HG02678 (cell line): ENCODE measurements around the gene KRT74.

Experiments used
- ATAC-seq: cut with Tn5 transposase; IDR thresholded peaks from one replicate; pipeline ENCODE4 v1.9.1; 2021; ENCODE audit warnings: mild to moderate bottlenecking, moderate library complexity; ENCODE audit not compliant: unreplicated experiment

KRT74 gene

DNA sequence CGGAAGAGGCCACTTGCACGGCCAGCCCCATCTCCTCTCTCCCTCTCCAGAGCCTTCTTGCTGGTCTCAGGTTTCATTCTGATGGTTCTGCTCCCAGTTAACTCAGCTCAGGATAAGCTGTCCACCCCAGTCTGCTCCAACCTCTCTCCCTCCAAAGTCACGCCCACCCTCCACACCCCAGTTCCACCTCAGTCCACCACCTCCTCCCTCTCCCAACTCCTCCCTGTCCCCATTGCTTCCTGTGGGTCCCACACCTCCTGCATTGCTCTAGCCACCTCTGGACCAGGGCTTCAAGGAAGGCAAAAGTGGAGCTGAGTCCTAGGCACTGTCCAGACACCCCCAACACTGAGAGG lies 33.8 kb downstream of the KRT74 start:
- ATAC-seq, result no peak

DNA sequence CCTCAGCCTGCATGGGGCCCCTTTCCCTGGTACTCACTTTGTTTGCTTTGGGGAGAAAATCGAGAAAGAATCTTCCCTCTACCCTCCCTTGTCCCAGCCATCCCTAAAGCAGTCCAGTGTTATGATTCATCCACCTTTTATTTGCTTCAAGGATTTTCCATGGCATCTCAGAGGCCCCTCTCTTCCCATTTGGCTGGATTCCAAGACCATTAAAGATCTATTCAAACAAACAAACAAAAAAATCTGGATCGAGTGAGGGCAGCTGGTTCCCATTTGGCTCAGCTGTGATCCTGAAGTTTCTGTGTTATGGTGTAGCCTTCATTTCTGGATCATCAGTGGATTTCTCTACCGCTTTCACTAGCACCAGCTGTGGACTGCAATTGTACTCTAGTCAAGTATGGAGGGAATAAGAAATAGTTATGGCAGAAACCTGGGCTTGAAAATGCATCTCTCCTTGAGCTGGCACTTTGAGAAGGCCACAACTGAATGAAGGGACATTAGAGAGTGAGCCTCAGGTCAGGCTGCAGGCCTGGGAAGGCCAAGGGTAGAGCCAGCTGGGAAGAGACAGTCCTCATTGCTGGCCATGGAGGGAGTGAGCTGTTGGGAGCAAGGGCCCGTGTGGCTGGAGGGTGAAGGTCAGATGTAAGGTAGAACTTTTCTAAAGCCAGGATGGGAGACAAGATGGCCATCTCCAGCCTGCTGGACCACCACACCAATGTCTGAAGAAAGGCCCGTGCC lies 34.4 kb downstream of the KRT74 start:
- no peak for ATAC-seq

- ATAC-seq, result no peak
These were observed 36.5 kb downstream of the KRT74 start for GRCh38 chr12:52537101-52537500.

- ATAC-seq, result no peak
These were observed 38.1 kb downstream of the KRT74 start for GRCh38 chr12:52535574-52535973.

GRCh38 chr12:52534482-52534881 lies 39.2 kb downstream of the KRT74 start:
- ATAC-seq, result no peak

GRCh38 chr12:52533686-52534470 lies 39.8 kb downstream of the KRT74 start:
- no peak for ATAC-seq

DNA sequence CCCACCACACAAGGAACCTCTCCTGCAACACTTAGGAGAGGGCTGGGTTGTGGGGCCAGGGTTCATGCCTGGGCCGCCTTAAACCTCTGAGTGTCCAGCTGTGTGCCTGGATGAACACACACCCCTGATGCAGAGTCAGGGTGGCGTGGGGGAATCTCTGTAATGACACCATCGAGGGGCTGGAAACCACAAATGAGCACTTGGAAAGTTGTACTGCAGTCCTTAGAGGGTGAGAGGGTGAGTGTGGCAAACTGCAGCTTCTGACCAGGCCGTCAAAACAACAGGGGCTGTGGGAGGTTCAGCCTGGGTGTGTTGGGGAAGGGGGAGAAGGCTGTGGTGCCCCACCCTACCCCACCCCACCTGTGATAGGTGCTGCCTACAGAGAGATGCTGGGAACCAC lies 41.0 kb downstream of the KRT74 start:
- no peak for ATAC-seq

DNA sequence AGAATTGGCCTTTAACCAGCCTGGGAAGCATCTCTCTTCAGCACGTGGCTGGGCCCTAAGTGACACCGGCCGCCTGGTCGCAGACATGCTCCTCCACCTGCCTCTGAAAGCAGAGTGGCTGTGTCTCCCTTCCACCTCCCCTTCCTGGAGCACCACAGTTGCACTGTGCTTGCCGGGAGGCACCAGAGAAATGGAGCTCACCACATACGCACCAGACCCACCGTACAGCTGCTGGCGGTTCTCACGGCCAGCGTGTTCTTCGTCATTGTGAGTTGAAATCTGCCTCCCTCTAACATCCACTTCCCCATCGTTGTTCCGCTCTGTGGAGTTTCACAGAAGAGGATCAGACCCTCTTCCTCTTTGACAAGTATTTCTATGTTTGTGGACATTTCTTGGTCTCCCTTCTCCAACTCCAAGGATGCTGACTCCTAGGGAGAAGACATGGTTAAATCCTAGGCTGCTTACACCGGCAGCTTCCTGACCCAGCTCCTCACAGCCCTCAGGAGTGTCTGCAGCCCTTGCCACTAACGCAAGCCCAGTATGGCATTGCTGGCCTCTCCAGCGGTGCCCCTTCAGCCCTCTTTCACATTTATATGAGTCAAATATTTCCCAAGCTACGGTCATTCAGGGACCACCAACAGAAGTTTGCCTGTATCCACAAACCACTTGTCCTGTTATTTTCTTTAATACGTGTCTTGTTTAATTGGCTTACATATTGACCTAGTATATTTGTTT lies 41.9 kb downstream of the KRT74 start:
- ATAC-seq, result no peak

- no peak for ATAC-seq
These were observed 42.7 kb downstream of the KRT74 start for GRCh38 chr12:52530905-52531304.

DNA sequence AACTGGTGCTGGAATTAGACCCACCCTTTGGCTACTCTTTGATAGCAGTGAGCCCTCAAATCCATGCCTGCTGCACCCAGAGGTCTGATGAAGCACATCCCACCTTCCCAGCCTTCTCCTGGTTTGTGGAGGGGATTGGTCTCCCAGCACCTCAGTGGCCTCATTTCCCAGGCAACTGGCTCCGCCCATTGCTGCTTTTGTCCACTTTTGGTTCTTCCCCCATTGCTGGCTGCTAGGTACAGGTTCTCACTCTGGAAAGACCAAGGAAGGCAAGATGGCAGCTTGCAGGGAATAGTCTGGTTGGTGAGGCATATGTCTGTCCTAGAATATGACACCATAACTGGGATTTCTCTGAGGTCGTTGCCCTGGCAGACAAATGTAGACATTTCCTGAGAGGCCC lies 43.3 kb downstream of the KRT74 start:
- ATAC-seq, result no peak

DNA sequence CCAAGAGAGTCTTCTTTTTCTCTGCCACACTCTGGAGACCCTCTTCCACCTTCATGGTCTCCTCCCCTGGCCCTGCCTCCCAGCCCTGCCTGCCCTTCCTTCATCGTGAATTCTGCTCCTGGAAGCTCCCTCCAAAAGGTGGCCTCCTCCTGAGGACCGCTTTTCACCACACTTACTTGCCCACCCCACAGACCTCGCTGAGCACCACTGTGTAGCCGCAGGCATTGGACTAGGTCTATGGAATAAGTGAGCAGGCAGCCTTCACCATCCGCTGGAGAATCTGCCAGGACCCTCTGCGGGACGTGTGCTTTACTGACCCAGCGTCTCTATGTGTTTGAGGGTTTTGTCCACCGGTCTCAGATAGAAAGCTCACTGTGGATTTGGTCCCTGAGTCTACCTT lies 43.8 kb downstream of the KRT74 start:
- no peak for ATAC-seq

- ATAC-seq, result no peak
These were observed 44.2 kb downstream of the KRT74 start for GRCh38 chr12:52529417-52529816.

DNA sequence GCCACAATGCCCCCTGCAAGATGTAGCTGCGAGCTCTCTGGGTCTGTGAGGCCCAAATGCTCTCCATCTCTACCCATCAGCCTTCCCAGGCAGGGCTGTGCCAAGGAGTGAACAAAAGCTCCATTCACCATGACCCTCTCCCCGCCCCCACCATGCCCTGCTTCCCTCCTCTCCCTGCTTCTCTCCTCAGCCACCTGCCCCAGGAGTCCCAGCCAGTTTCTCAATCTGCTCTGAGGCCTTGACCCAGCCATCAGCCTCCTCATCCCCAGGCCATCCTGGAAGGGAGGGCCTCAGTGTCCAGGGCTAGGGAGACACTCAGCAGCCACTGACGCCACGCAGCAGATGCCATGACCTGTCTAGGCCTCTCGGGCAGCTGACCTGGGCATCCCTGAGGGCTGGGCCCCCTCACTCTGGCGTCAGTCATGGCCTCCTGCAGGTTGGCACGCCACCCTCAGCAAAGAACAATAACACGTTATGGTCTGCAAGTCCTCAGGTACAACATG lies 45.0 kb downstream of the KRT74 start:
- no peak for ATAC-seq

DNA sequence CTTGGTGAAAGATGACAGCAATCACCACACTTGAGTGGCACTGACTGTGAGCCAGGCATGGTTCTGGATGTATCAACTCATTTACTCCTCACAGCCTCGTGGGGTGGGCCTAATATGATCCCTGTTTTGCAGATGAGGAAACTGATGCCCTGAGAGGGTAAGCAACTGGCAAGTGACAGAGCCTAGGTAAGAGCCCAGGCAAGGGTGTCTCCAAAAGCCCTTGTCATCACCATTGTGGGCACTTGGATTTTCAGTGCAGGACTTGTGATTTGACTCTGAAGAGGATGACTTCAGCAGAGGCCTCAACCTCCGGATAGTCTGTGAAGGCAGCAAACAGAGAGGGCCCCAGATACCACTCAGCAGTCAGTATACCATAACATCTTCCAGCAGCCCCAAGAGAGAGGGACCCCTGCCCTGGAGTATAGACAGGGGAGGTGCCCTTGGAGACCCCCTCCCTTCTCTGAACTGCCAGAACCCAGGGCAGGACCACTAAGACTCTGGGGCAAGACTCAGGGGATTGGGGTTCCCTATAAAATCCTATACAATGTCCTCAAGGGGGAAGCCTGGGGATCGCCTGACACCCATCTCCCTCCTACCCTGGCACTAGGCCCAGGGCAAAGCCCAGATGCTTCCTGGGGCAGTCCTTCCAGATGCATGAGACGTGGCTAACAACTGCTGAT lies 46.4 kb downstream of the KRT74 start:
- no peak for ATAC-seq

DNA sequence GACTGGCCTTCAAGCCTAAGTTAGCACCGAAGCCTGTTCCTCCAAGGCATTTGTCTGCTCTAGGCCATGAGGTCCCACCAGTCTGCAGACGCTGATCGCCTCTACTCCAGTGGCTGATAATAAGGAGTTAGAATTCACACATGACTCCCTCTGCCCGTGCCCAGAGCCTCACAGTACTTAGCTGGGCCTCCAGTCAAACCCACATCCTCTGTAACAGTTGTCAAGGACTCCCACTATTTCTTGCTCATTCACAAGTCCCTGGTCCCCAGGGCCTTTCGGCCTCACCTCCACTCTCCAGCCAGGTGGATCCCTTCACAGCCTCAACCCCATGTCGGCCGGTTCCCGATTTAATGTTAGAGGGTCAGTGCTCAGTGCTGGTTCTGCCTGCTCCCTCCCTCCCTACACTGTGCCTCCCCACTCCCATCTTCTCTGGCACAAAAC lies 47.1 kb downstream of the KRT74 start:
- ATAC-seq, result no peak

GRCh38 chr12:52525661-52526499 lies 47.8 kb downstream of the KRT74 start:
- ATAC-seq, result no peak

DNA sequence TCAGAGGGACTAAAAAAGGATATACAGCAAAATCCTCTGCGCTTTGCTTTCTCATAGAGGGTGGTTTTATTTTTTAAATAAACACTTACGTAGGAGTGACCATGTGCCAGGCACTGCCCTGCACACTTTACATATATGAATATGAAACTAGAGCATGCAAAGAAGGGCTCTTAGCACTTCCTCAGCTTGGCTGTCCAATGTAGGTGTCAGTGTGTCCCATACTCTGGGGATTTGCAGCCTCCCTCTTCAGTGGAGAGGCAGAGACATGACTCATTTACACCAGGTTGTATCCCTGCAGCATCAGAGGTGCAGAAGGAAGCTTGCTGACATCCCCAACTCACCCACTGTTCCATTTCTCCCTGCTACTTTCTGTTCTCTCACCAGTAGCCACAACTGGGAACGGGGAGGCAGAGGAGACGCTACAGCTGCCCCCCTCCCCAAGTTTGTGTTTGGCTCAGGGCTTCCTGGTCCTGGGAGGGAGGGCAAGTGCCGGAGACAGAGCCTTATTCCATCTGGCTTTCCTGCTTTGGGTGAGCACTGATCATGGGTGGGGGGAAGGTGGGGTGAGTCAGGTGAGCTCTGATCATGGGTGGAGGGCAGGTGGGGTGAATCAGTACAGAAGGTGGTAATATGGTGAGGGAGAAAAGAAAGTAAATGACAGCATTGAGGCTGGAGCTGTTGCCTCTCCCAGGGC lies 48.6 kb downstream of the KRT74 start:
- no peak for ATAC-seq

DNA sequence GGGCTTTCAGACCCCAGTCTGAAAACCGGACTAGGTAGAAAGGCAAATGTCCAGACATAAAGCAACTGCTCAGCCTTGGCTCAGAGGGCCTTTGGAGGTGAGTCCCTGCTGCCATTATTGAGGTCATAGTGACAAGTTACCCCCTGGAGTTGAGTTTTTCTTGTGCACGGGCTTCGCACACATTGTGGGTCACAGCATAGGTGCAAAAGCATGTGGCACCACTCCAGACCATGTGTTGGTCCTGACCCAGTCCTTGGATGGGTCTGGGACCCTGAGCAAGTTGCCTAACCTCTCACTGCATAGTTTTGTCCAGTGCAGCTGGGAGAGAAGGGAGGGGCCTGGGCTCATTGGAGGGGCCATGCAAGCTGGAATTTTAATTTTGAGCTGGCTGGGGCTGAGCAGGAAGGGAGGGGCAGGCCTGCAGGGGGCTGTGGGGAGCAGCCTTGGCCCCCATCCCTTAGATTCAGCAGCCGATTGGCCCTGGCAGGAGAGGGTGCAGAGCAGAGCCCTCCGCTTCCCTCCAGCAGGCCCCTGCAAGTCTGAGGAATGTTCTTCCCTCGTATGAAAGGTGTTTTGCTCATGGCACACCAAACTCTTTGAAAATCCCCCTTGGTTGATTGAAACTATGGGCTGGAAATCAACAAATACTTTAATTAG lies 49.3 kb downstream of the KRT74 start:
- no peak for ATAC-seq

- no peak for ATAC-seq
These were observed 49.8 kb downstream of the KRT74 start for GRCh38 chr12:52523824-52524223.
